ENCODE results near the gene WFDC5. TPM values are rescaled to one million over a fixed set of nuclear protein-coding genes. Genes with fewer than 3 reads are reported as not detected.
A peak's percentile ranks its signal among the peaks of the same experiment; 100 is the strongest.

Gene WFDC5
- total RNA-seq, 1 donor, result not detected

- DNase-seq (ENCODE audit: low read depth), result no peak
- TF ChIP-seq CTCF (IDR thresholded peaks at IDR 0.05; ENCODE audit: insufficient read depth, low read length), result no peak
- no peak overlapping the region for H3K4me3 ChIP-seq (ENCODE audit: low read depth, low read length)
Observed at GRCh38 chr20:45083127-45083526, 31.8 kb downstream of the WFDC5 start.

- DNase-seq (ENCODE audit: low read depth), result no peak
- TF ChIP-seq CTCF (IDR thresholded peaks at IDR 0.05; ENCODE audit: insufficient read depth, low read length), result no peak
- H3K4me3 ChIP-seq (ENCODE audit: low read depth, low read length), result no peak overlapping the region
Observed at GRCh38 chr20:45082468-45082867, 32.5 kb downstream of the WFDC5 start.

- no peak for DNase-seq (ENCODE audit: low read depth)
- peak; percentile 54 for TF ChIP-seq CTCF (IDR thresholded peaks at IDR 0.05; ENCODE audit: insufficient read depth, low read length)
- H3K4me3 ChIP-seq (ENCODE audit: low read depth, low read length), result no peak overlapping the region
Observed at GRCh38 chr20:45080867-45081624, 33.9 kb downstream of the WFDC5 start.

- TF ChIP-seq CTCF (IDR thresholded peaks at IDR 0.05; ENCODE audit: insufficient read depth, low read length), result no peak
- H3K4me3 ChIP-seq (ENCODE audit: low read depth, low read length), result no peak overlapping the region
Observed at GRCh38 chr20:45077559-45077958, 37.4 kb downstream of the WFDC5 start.

GRCh38 chr20:45073221-45073620 is 41.8 kb downstream of the WFDC5 start:
- TF ChIP-seq CTCF (IDR thresholded peaks at IDR 0.05; ENCODE audit: insufficient read depth, low read length), result no peak
- no peak overlapping the region for H3K4me3 ChIP-seq (ENCODE audit: low read depth, low read length)
- DNase-seq (ENCODE audit: low read depth), result no peak

More at GRCh38 chr20:45077559-45077958, 37.4 kb downstream of the WFDC5 start:
- DNase-seq (ENCODE audit: low read depth), result no peak

GRCh38 chr20:45072066-45072465 is 42.9 kb downstream of the WFDC5 start:
- no peak overlapping the region for H3K4me3 ChIP-seq (ENCODE audit: low read depth, low read length)
- no peak for TF ChIP-seq CTCF (IDR thresholded peaks at IDR 0.05; ENCODE audit: insufficient read depth, low read length)
- no peak for DNase-seq (ENCODE audit: low read depth)
